Loucy (cell line): ENCODE measurements around the gene IL17B.

Experiments
- H2AFZ ChIP-seq: fragments of 200-600 bp; sonication (generic); 2 replicates; pipeline ENCODE4 v1.6.0; 2016; ENCODE audit warnings: antibody characterized with exemption, mild to moderate bottlenecking, low read length, moderate library complexity
- H3F3A ChIP-seq: fragments of 200-600 bp; 2 replicates; pipeline ENCODE4 v1.6.0; 2016; ENCODE audit warnings: antibody characterized with exemption, low read depth, mild to moderate bottlenecking
- H3K27me3 ChIP-seq: fragments of 200-600 bp; sonication (generic); 2 replicates; pipeline ENCODE4 v1.6.1; 2014; ENCODE audit warnings: low read length, mild to moderate bottlenecking; ENCODE audit not compliant: insufficient read depth, poor library complexity, severe bottlenecking
- H3K36me3 ChIP-seq: fragments of 200-600 bp; sonication (generic); 2 replicates; pipeline ENCODE4 v1.6.1; 2016; ENCODE audit warnings: low read length; ENCODE audit not compliant: insufficient read depth
- H3K4me1 ChIP-seq: fragments of 200-600 bp; sonication (generic); 2 replicates; pipeline ENCODE4 v1.5.1; 2014; ENCODE audit warnings: low read length, mild to moderate bottlenecking; ENCODE audit not compliant: insufficient read depth, poor library complexity, severe bottlenecking
- H3K4me2 ChIP-seq: fragments of 200-600 bp; sonication (generic); 2 replicates; pipeline ENCODE4 v1.6.0; 2014; ENCODE audit warnings: antibody characterized with exemption, low read length, low read depth, mild to moderate bottlenecking; ENCODE audit not compliant: poor library complexity, severe bottlenecking
- H3K4me3 ChIP-seq: fragments of 200-600 bp; sonication (generic); 2 replicates; pipeline ENCODE4 v1.5.1; 2014; ENCODE audit warnings: low read length, mild to moderate bottlenecking, mixed read lengths; ENCODE audit not compliant: poor library complexity, severe bottlenecking
- H3K79me2 ChIP-seq: fragments of 200-600 bp; sonication (generic); 2 replicates; pipeline ENCODE4 v1.6.1; 2014; ENCODE audit warnings: low read length; ENCODE audit not compliant: insufficient read depth
- H3K9ac ChIP-seq: fragments of 200-600 bp; sonication (generic); 2 replicates; pipeline ENCODE4 v1.6.0; 2014; ENCODE audit warnings: mild to moderate bottlenecking, low read depth, low read length, moderate library complexity; ENCODE audit not compliant: poor library complexity, severe bottlenecking
- H3K9me2 ChIP-seq: fragments of 200-600 bp; sonication (generic); replicated peaks from 2 replicates; pipeline ENCODE4 v1.6.1; 2016; ENCODE audit warnings: low read depth, low read length, mixed read lengths
- H3K9me3 ChIP-seq: fragments of 200-600 bp; sonication (generic); 2 replicates; pipeline ENCODE4 v1.6.1; 2014; ENCODE audit warnings: mild to moderate bottlenecking, antibody characterized with exemption, low read length, low read depth; ENCODE audit not compliant: insufficient read depth
- H4K20me1 ChIP-seq: fragments of 200-600 bp; sonication (generic); 2 replicates; pipeline ENCODE4 v1.6.0; 2014; ENCODE audit warnings: antibody characterized with exemption, low read length, mild to moderate bottlenecking; ENCODE audit not compliant: insufficient read depth, poor library complexity, severe bottlenecking
- EZH2phosphoT487 ChIP-seq: fragments of 200-600 bp; IDR thresholded peaks from 2 replicates; pipeline ENCODE4 v1.6.1; 2018; ENCODE audit warnings: antibody characterized with exemption, mild to moderate bottlenecking, moderate library complexity, borderline replicate concordance
- TF ChIP-seq, protein P1 (sequence below): fragments of 200-600 bp; sonication (generic); conservative IDR thresholded peaks from 2 replicates; pipeline ENCODE4 v1.5.1; 2014; ENCODE audit warnings: mild to moderate bottlenecking, antibody characterized with exemption, low read length

Gene IL17B

DNA sequence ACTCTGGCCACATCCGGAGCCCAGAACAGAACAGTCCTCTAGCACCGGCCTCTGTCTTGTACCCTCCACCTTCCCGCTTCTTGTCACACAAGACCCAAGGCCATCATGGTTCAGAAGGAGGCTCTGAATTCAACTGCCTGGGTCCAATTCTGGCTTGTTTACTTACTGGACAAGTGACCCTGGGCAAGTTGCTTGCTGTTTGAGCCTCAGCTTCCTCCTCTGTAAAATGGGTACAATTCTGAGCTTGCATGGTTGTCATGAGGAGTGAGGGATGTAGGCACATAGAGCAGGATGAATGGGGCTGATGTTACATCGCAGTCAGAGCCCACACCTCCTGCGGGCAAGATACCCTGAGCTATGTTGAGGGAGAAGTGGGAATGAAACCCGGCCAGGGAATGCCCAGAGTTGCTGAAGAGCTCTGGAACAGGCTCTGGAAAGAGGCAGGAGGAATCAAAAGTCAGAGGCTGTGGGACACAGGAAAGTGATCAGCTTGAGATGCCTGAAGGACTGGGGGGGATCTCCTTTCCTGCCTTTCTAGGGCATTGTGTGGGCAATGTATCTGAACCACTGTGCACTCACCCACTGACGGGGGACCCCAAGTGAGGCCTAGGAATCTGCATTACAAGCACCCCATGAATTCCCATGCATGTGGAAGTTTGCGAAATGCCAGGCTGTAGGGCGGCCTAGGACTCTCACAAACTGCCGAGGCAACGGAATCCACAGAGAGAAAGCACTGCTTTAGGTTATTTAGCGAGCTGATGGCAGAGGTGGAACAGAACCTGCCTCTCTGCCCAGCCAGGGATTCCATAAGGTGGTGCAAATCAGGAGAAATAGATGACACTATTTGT, 29.4 kb upstream of the IL17B start:
- H4K20me1 ChIP-seq: no peaks in the 10 kb centered on the region
- no peaks in the 10 kb centered on the region for H3K4me1 ChIP-seq
- no peaks in the 10 kb centered on the region for H3K79me2 ChIP-seq
- H3K36me3 ChIP-seq: no peaks in the 10 kb centered on the region
- no peaks in the 10 kb centered on the region for H3K9me2 ChIP-seq
- no peaks in the 10 kb centered on the region for H3K27me3 ChIP-seq
- H2AFZ ChIP-seq: no peak overlapping the region
- no peak overlapping the region for H3K4me2 ChIP-seq
- H3K9ac ChIP-seq: no peak overlapping the region
- no peak overlapping the region for H3K4me3 ChIP-seq
- H3K9me3 ChIP-seq: no peaks in the 10 kb centered on the region
- no peaks in the 10 kb centered on the region for H3F3A ChIP-seq
- TF ChIP-seq, protein P1, sequence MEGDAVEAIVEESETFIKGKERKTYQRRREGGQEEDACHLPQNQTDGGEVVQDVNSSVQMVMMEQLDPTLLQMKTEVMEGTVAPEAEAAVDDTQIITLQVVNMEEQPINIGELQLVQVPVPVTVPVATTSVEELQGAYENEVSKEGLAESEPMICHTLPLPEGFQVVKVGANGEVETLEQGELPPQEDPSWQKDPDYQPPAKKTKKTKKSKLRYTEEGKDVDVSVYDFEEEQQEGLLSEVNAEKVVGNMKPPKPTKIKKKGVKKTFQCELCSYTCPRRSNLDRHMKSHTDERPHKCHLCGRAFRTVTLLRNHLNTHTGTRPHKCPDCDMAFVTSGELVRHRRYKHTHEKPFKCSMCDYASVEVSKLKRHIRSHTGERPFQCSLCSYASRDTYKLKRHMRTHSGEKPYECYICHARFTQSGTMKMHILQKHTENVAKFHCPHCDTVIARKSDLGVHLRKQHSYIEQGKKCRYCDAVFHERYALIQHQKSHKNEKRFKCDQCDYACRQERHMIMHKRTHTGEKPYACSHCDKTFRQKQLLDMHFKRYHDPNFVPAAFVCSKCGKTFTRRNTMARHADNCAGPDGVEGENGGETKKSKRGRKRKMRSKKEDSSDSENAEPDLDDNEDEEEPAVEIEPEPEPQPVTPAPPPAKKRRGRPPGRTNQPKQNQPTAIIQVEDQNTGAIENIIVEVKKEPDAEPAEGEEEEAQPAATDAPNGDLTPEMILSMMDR: no peak
- TF ChIP-seq EZH2phosphoT487: no peak

DNA sequence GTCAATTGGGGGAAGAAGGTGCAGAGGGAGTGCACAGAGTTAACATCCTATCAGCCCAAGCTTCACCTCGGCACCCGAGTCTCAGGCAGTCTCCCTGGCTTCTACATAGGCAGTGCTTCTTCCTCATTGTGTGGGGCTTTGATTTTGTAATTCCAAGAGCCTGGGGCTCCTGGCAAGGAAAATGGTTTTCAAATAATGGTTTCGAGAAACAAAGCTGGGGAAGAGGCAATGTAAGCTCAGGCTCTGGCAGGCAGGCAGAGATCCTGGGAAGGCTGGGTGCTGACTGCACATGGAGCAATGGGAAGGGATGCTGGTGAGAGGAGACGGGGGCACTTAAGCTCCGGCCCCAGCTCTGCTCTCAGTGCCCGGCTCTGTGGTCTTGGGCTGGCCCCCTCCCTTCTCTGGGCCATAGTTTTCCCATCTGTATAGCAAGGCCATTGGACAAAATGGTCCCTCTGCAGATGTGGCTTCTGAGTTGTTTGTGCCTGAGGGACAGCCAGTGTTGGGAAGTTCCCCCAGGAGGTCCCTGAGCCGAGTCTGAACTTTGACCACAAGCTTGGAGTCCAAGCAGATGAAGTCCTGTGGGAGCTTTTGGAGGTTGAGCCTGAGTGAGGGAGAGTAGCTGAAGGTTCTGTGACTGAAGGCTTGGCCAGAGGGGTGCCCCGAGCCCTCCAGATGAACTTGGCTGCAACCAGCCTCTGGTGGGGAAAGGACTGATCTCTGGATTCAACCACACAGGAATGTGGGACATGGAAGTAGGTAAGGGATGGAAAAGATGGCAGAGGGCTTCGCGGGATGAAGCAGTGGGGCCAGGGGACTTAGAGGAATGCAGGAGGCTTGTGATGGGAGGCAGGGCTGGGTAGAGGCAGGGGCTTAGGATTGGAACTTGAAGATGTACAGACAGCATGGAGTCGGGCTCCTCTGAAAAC, 28.5 kb upstream of the IL17B start:
- H3K27me3 ChIP-seq: no peaks in the 10 kb centered on the region
- H3K9me3 ChIP-seq: no peaks in the 10 kb centered on the region
- H3K4me1 ChIP-seq: no peaks in the 10 kb centered on the region
- H3K4me2 ChIP-seq: no peak overlapping the region
- H3K4me3 ChIP-seq: no peak overlapping the region
- no peaks in the 10 kb centered on the region for H3K9me2 ChIP-seq
- TF ChIP-seq, protein P1: no peak
- TF ChIP-seq EZH2phosphoT487: no peak
- no peaks in the 10 kb centered on the region for H3K36me3 ChIP-seq
- no peak overlapping the region for H2AFZ ChIP-seq
- no peaks in the 10 kb centered on the region for H3F3A ChIP-seq
- no peaks in the 10 kb centered on the region for H3K79me2 ChIP-seq
- no peak overlapping the region for H3K9ac ChIP-seq
- no peaks in the 10 kb centered on the region for H4K20me1 ChIP-seq

DNA sequence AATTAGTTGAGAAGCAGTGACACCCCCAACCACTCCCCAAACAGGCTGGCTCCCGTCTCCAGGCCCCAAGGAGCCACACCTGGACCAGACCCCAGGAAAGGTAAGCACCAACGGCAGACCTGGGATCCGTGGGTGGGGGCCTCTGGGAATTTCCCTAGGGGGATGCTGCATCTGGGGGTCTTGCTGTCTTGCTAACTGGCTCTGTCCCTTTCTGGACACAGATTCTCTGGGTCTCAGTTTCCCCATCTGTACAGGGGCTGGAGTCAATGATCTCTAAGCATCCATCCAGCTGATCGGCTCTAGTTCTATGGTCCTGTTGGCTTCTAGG, 27.9 kb upstream of the IL17B start:
- no peaks in the 10 kb centered on the region for H3K9me2 ChIP-seq
- no peaks in the 10 kb centered on the region for H3K79me2 ChIP-seq
- no peak overlapping the region for H3K9ac ChIP-seq
- H4K20me1 ChIP-seq: no peaks in the 10 kb centered on the region
- H3K27me3 ChIP-seq: no peaks in the 10 kb centered on the region
- no peak overlapping the region for H3K4me3 ChIP-seq
- H3K4me2 ChIP-seq: no peak overlapping the region
- no peaks in the 10 kb centered on the region for H3K9me3 ChIP-seq
- H3K36me3 ChIP-seq: no peaks in the 10 kb centered on the region
- no peaks in the 10 kb centered on the region for H3F3A ChIP-seq
- TF ChIP-seq, protein P1: no peak
- TF ChIP-seq EZH2phosphoT487: no peak
- H3K4me1 ChIP-seq: no peaks in the 10 kb centered on the region
- no peak overlapping the region for H2AFZ ChIP-seq
